Endothelial cell of umbilical vein (primary cell): Measurements from ENCODE around the gene IGFBPL1. TPM values are rescaled to one million over a fixed set of nuclear protein-coding genes. Genes with fewer than 3 reads are reported as not detected.

Source experiments
- BruUV-seq: library from RNA; stranded (reverse); fragments of 400-500 nt; replicated peaks from 2 replicates; lab custom pipeline; 2021; lab: Mats Ljungman, UMichigan
- CTCF ChIA-PET: fragments of 300-600, 350-600 bp; sonication (Branson Sonifier 250); formaldehyde crosslinking; loops from one replicate; lab custom pipeline; 2021; ENCODE audit warnings: antibody characterized with exemption, inconsistent platforms; lab: Charles Lee
- POLR2A ChIA-PET: fragments of 300-600, 350-600 bp; sonication (Branson Sonifier 250); formaldehyde crosslinking; loops from one replicate; lab custom pipeline; 2021; ENCODE audit warnings: antibody characterized with exemption, inconsistent platforms; lab: Charles Lee
- DNase-seq: peaks from one replicate; pipeline ENCODE4 v3.0.0-alpha.2; 2011; ENCODE audit warnings: low read depth, low spot score
- FAIRE-seq: peaks from 2 replicates; lab custom pipeline; 2011; peaks lifted over from hg19 to GRCh38; lab: Jason Lieb, UNC
- H2AFZ ChIP-seq: 2 replicates; pipeline ENCODE4 v1.6.0; 2012; ENCODE audit warnings: low read depth, low read length, control low read depth, inconsistent platforms
- H3K27ac ChIP-seq: 2 replicates; pipeline ENCODE4 v1.5.1; 2011; ENCODE audit warnings: low read depth, mild to moderate bottlenecking, control low read depth, low read length, moderate library complexity; ENCODE audit not compliant: insufficient read depth
- H3K27me3 ChIP-seq, 2 experiments: 2 replicates each; pipeline versions ENCODE4 v1.6.0 to v1.6.1; 2011; ENCODE audit warnings: low read length in 2 of 2, mixed read lengths in 1 of 2; ENCODE audit not compliant: control insufficient read depth in 2 of 2, insufficient read depth in 2 of 2
- H3K36me3 ChIP-seq, 2 experiments: 2 replicates in 1 of 2; 3 replicates in 1 of 2; pipeline ENCODE4 v1.5.1; 2011; ENCODE audit warnings: low read length in 2 of 2, mild to moderate bottlenecking in 1 of 2, moderate library complexity in 1 of 2; ENCODE audit not compliant: control insufficient read depth in 2 of 2, insufficient read depth in 2 of 2; ENCODE audit errors: extremely low read depth in 1 of 2
- H3K4me1 ChIP-seq: 3 replicates; pipeline ENCODE4 v1.5.1; 2011; ENCODE audit warnings: mild to moderate bottlenecking, low read length; ENCODE audit not compliant: control insufficient read depth, insufficient read depth; ENCODE audit errors: extremely low read depth
- H3K4me2 ChIP-seq: 2 replicates; pipeline ENCODE4 v1.6.1; 2011; ENCODE audit warnings: low read length, control low read depth, mixed read lengths; ENCODE audit not compliant: insufficient read depth
- H3K4me3 ChIP-seq, 3 experiments: fragments of 200-600 bp in 1 of 3; sonication (generic), shearing (Covaris generic) in 1 of 3; replicated peaks in 1 of 3; 2 replicates each; pipeline ENCODE4 v1.5.1; 2011 to 2016; ENCODE audit warnings: control low read depth in 3 of 3, low read length in 3 of 3, mild to moderate bottlenecking in 2 of 3, inconsistent platforms in 1 of 3, low read depth in 1 of 3, moderate library complexity in 1 of 3; ENCODE audit not compliant: insufficient read depth in 1 of 3
- H3K79me2 ChIP-seq: 2 replicates; pipeline ENCODE4 v1.6.0; 2012; ENCODE audit warnings: low read length, inconsistent platforms; ENCODE audit not compliant: control insufficient read depth, insufficient read depth
- H3K9ac ChIP-seq: replicated peaks from 2 replicates; pipeline ENCODE3; 2011; ENCODE audit warnings: low read length, control low read depth; ENCODE audit not compliant: insufficient read depth; ENCODE audit errors: extremely low read depth
- H3K9me1 ChIP-seq: replicated peaks from 3 replicates; pipeline ENCODE4 v1.6.0; 2011; ENCODE audit warnings: mild to moderate bottlenecking, low read length; ENCODE audit not compliant: control insufficient read depth, insufficient read depth; ENCODE audit errors: extremely low read depth
- H3K9me3 ChIP-seq: replicated peaks from 2 replicates; pipeline ENCODE4 v1.5.1; 2012; ENCODE audit warnings: low read length, inconsistent platforms; ENCODE audit not compliant: control insufficient read depth, insufficient read depth
- H4K20me1 ChIP-seq: replicated peaks from 2 replicates; pipeline ENCODE3; 2011; ENCODE audit warnings: mild to moderate bottlenecking, low read length; ENCODE audit not compliant: control insufficient read depth, insufficient read depth; ENCODE audit errors: extremely low read depth
- EZH2 ChIP-seq: IDR thresholded peaks from 2 replicates; pipeline ENCODE4 v1.6.1; 2012; ENCODE audit warnings: borderline replicate concordance, low read depth, mild to moderate bottlenecking, moderate library complexity, low read length, inconsistent platforms; ENCODE audit not compliant: severe bottlenecking
- FOS ChIP-seq: IDR thresholded peaks from 2 replicates; pipeline ENCODE4 v1.6.1; 2011; ENCODE audit warnings: mild to moderate bottlenecking, low read length, moderate library complexity, borderline replicate concordance; ENCODE audit not compliant: insufficient read depth
- GATA2 ChIP-seq: IDR thresholded peaks from 2 replicates; pipeline ENCODE4 v1.7.0; 2011; ENCODE audit warnings: low read depth, mild to moderate bottlenecking, moderate library complexity, mixed read lengths, low read length; ENCODE audit not compliant: insufficient read length, insufficient read depth
- JUN ChIP-seq: IDR thresholded peaks from 2 replicates; pipeline ENCODE4 v1.6.1; 2011; ENCODE audit warnings: borderline replicate concordance, low read depth; ENCODE audit not compliant: insufficient read length, insufficient read depth
- MAX ChIP-seq: IDR thresholded peaks from 2 replicates; pipeline ENCODE4 v1.6.1; 2011; ENCODE audit not compliant: insufficient read depth, insufficient read length
- MYC ChIP-seq: IDR thresholded peaks from one replicate; pipeline ENCODE4 v1.6.1; 2011; ENCODE audit warnings: mild to moderate bottlenecking, low read depth, low read length
- POLR2A ChIP-seq: IDR thresholded peaks from 2 replicates; pipeline ENCODE4 v1.6.1; 2012; ENCODE audit warnings: low read depth, mild to moderate bottlenecking, control low read depth, low read length
- POLR2AphosphoS5 ChIP-seq: IDR thresholded peaks from 2 replicates; pipeline ENCODE4 v1.6.1; 2012; ENCODE audit warnings: low read depth, mild to moderate bottlenecking, control low read depth, low read length, moderate library complexity; ENCODE audit not compliant: insufficient read depth
- dilution Hi-C: fragments of 300-500 bp; cut with MboI; formaldehyde crosslinking; loops from one replicate; pipeline ENCODE4 v1.15.0; 2019; ENCODE audit warnings: low sequenced_read_pairs; ENCODE audit not compliant: extremely low pct_ligation_motif_present
- intact Hi-C: fragments of 100-400 bp; cut with micrococcal nuclease; formaldehyde crosslinking; loops from one replicate; pipeline ENCODE4 v1.10.0; 2022
- polyA plus RNA-seq, 4 experiments: library from polyadenylated mRNA; depleted of rRNA in 3 of 4; stranded (reverse) in 3 of 4; unstranded in 1 of 4; fragments of >200 nt; gene quantifications; 2 replicates each; pipeline versions ENCODE4 v1.2.1 to v1.2.3, GENCODE V29; 2011 to 2012; ENCODE audit warnings: missing spikeins in 1 of 4
- total RNA-seq: library from RNA; stranded (reverse); gene quantifications from 2 replicates; pipeline ENCODE4 v1.2.3, GENCODE V29; 2021
- TF ChIP-seq, protein P1 (sequence below), 2 donors: IDR thresholded peaks; 1 replicate in 1 of 2; 2 replicates in 1 of 2; pipeline ENCODE4 v1.5.1; 2011; ENCODE audit warnings: low read length in 2 of 2, mild to moderate bottlenecking in 2 of 2, moderate library complexity in 2 of 2, control low read depth in 1 of 2, inconsistent platforms in 1 of 2, low read depth in 1 of 2; ENCODE audit not compliant: insufficient read depth in 1 of 2; ENCODE audit errors: extremely low read depth in 1 of 2

Gene IGFBPL1
- total and polyA plus RNA-seq, 2 donors (not counting 3 experiments of a cell fraction or from before 2014, with no cell fraction given) = not detected

DNA sequence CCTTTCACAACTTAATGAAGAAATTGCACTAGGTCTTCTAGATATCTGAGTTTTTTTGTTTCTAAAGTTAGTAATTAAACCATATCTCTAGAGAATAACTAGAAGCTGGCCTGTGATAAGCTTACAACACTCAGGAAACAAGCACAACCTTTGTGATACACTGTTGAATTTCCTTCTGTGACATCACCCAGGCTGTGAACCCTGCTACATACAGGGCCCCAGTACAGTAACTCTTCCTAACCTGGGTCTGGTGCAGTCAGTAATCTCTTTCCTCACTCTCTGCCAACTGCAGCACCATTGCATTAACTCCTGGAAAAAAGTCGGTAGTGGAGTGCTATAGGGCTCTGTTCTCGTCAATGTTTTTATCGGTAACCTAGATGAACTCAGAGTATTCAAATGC lies 10.6 kb upstream of the IGFBPL1 start:
- Histone ChIP-seq H3K9me1 (no peaks in the 10 kb centered on the region), H3K4me1 (no peaks in the 10 kb centered on the region), H3K36me3 (no peaks in the 10 kb centered on the region), H3K4me3 (no peak overlapping the region), H3K79me2 (no peaks in the 10 kb centered on the region), H2AFZ (no peak overlapping the region), H3K27me3 (peaks cover 5 to 7% of the 10 kb centered on the region in 2 experiments), H4K20me1 (no peaks in the 10 kb centered on the region), H3K27ac (no peak overlapping the region), H3K4me2 (no peak overlapping the region), H3K9ac (no peak overlapping the region), H3K9me3 (no peaks in the 10 kb centered on the region)
- no peak for DNase-seq
- BruUV-seq = no TSS peak
- no peak for TF ChIP-seq JUN
- TF ChIP-seq EZH2 = no peak
- no peak for TF ChIP-seq GATA2
- no peak for TF ChIP-seq POLR2AphosphoS5
- TF ChIP-seq, protein P1, sequence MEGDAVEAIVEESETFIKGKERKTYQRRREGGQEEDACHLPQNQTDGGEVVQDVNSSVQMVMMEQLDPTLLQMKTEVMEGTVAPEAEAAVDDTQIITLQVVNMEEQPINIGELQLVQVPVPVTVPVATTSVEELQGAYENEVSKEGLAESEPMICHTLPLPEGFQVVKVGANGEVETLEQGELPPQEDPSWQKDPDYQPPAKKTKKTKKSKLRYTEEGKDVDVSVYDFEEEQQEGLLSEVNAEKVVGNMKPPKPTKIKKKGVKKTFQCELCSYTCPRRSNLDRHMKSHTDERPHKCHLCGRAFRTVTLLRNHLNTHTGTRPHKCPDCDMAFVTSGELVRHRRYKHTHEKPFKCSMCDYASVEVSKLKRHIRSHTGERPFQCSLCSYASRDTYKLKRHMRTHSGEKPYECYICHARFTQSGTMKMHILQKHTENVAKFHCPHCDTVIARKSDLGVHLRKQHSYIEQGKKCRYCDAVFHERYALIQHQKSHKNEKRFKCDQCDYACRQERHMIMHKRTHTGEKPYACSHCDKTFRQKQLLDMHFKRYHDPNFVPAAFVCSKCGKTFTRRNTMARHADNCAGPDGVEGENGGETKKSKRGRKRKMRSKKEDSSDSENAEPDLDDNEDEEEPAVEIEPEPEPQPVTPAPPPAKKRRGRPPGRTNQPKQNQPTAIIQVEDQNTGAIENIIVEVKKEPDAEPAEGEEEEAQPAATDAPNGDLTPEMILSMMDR (IDR thresholded peaks at IDR 0.05; ENCODE audit: extremely low read depth in 1 of 2, insufficient read depth in 1 of 2, low read depth in 1 of 2, low read length in 2 of 2) = no peak
- no peak for TF ChIP-seq MAX
- no peak for TF ChIP-seq MYC
- TF ChIP-seq POLR2A = no peak
- no peak for TF ChIP-seq FOS
- ChIA-PET CTCF (interaction anchor here (0.9 to 1.0 kb wide), 2 partner anchors 24 to 30 kb away, joined by 3 read pairs; no protein-coding TSS in a partner anchor), POLR2A (no interaction called here)
- dilution Hi-C loops (no loop called here), intact Hi-C loops (no loop called here)
- FAIRE-seq = no peak
